ENCODE results near the gene COPG2.
"Not testable (repeated sequence)": the region's sequence is repeated elsewhere in the genome, so short reads cannot be mapped to it uniquely, and the experiment has no call there.

DNA sequence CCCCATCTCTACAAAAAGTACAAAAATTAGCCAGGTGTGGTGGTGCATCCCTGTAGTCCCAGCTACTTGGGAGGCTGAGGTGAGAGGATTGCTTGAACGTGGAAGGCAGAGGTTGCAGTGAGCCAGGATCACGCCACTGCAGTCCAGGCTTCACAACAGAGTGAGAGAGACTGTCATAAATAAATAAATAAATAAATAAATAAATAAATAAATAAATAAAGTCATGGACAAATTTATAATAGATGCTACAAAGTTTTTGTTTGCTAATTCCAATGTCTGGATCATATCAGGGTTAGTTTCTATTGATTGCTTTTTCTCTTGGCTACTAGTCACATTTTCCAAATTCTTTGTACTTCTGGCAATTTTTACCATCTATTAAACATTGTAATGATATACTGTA lies 61.5 kb downstream of the COPG2 start:
- TF ChIP-seq, protein P1, sequence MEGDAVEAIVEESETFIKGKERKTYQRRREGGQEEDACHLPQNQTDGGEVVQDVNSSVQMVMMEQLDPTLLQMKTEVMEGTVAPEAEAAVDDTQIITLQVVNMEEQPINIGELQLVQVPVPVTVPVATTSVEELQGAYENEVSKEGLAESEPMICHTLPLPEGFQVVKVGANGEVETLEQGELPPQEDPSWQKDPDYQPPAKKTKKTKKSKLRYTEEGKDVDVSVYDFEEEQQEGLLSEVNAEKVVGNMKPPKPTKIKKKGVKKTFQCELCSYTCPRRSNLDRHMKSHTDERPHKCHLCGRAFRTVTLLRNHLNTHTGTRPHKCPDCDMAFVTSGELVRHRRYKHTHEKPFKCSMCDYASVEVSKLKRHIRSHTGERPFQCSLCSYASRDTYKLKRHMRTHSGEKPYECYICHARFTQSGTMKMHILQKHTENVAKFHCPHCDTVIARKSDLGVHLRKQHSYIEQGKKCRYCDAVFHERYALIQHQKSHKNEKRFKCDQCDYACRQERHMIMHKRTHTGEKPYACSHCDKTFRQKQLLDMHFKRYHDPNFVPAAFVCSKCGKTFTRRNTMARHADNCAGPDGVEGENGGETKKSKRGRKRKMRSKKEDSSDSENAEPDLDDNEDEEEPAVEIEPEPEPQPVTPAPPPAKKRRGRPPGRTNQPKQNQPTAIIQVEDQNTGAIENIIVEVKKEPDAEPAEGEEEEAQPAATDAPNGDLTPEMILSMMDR (IDR thresholded peaks at IDR 0.05), result not testable (repeated sequence)
- not testable (repeated sequence) for TF ChIP-seq POLR2A, POLR2AphosphoS5 (IDR thresholded peaks at IDR 0.05)

Measured in transverse colon (tissue), 4 donors.